ENCODE results near the gene ANKDD1B. TPM values are rescaled to one million over a fixed set of nuclear protein-coding genes. Genes with fewer than 3 reads are reported as not detected.
"Not testable (repeated sequence)": the region's sequence is repeated elsewhere in the genome, so short reads cannot be mapped to it uniquely, and the experiment has no call there.

The ANKDD1B gene
- polyA plus RNA-seq, result under 1 TPM; 0.63 to 0.76 (median 0.71) TPM

DNA sequence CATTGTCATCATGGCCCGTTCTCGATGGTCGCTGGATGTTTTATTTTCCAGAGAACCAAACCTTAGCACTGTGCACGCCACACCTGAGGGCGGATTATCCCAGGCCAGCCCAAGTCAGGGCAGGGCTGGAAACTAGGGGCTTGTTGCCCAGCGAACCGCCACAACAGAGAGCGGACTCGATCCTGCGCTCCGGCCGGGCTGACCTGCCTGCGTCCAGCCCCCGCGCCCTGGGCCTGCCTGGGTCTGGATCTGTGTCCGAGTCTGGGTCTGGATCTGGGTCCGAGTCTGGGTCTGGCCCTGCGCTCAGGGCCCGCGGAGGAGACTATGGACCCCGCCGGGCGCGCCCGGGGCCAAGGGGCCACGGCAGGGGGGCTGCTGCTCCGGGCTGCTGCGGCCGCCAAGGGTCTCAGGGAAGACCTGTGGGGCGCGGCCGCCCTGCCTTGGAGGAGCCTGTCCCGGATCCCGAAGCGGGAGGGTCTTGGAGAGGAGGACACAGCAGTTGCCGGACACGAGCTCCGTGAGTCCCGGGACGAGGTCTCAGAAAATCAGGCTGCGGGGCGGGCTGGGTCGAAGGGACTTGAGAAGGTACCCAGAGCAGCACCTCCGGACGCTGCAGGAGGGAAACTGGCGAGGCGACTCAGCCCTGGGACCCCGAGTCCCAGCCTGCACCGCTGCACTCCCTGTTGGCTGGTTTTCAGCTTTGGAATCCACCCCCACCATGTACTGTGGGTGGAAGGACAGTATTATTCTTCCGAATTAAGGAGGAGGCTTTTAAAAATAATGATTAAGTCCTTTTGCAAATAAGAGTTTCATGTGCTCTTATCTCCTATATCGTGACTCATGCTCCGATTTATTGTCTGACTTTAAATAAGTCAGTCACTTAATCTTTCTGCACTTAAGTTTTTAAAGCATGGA is at the start of gene ANKDD1B:
Gene ANKDD1B (plus strand): TSS at position 143 of the 915 bp plus-strand sequence. CDS start 182 bp downstream, at position 325.
- peaks cover 0 to 9% (median 3%) of the 10 kb centered on the region in 3 donors for H3K27me3 Mint-ChIP-seq (ENCODE audit: low read depth in 3 of 3)
- peak within 1 kb of the TSS in 2 of 5 donors; percentile 10 to 54 for H3K4me3 Mint-ChIP-seq
- H3K4me1 Mint-ChIP-seq, result peaks cover 4 to 10% of the 10 kb centered on the region in 2 donors
- no peak for DNase-seq
- no peak within 1 kb of the TSS for H3K27ac Mint-ChIP-seq
- H3K9me3 Mint-ChIP-seq, result peaks cover 0 to 1% (median 0%) of the 10 kb centered on the region in 6 donors
- H3K36me3 Mint-ChIP-seq, result peaks cover 5 to 14% (median 10%) of the 10 kb centered on the region in 3 donors

DNA sequence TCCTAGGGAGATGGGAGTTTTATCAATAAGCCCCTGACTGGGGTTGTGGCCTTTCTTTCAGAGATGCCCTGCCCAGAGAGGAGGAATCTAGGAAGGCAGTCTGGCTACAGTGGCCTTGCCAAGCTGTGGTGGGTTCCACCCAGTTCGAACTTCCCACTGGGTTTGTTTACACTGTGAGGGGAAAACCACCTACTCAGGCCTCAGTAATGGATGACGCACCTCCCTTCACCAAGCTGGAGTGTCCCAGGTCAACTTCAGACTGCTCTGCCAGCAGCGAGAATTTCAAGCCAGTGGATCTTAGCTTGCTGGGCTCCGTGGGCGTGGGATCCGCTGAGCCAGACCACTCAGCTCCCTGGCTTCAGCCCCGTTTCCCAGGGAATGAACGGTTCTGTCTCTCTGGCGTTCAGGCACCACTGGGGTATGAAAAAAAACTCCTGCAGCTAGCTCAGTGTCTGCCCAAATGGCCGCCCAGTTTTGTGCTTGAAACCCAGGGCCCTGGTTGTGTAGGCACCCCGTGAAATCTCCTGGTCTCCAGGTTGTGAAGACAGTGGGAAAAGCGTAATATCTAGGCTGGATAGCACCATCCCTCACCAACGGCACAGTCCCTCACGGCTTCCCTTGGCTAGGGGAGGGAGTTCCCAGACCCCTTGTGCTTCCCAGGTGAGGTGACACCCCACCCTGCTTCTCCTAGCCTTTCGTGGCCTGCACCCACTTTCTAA is 45.1 kb upstream of the ANKDD1B start:
- Mint-ChIP-seq H3K4me1 (peaks cover 21 to 35% of the 10 kb centered on the region in 2 donors), H3K36me3 (peaks cover 15 to 33% (median 26%) of the 10 kb centered on the region in 3 donors), H3K9me3 (peaks cover 8 to 19% (median 13%) of the 10 kb centered on the region in 6 donors)
- H3K27me3 Mint-ChIP-seq (ENCODE audit: low read depth in 3 of 3); DNase-seq; H3K27ac Mint-ChIP-seq; H3K4me3 Mint-ChIP-seq: not testable (repeated sequence)

DNA sequence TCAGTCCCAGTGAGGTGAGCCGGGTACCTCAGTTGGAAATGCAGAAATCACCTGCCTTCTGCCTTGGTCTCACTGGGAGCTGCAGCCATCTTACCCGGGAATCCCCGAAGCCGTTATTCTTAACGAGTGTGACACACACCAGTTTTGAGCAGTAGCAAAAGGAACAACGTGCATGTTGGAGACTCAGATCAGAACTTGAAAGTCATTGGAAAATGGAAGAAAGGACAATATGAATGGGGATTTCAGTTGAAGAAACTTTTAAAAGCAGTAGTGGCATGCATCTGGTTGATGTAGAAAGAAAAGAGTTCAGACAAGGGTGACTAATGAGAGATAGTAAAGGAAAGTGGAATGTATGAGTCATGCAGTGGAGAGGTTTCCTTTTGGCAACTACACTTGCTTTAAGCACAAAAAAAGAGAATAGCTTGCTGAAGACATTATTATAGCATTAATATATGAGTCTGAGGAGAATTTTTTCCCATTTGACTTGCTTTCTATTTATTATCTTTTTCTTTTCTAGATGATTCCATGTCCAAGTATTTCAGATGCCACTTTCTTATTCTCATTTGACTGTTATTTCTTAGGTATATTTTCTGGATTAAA is 44.4 kb upstream of the ANKDD1B start:
- Mint-ChIP-seq H3K4me1 (peaks cover 22 to 41% of the 10 kb centered on the region in 2 donors), H3K27me3 (ENCODE audit: low read depth in 3 of 3) (peaks cover 0 to 3% (median 1%) of the 10 kb centered on the region in 3 donors), H3K4me3 (peak overlapping the region in 2 of 5 donors; percentile 8 to 62), H3K36me3 (peaks cover 15 to 30% (median 23%) of the 10 kb centered on the region in 3 donors), H3K9me3 (peaks cover 8 to 19% (median 13%) of the 10 kb centered on the region in 6 donors), H3K27ac (peak overlapping the region in 4 of 6 donors; percentile 0 to 14 (median 8))
- DNase-seq, result peak in 2 of 3 donors; percentile 9 to 31

DNA sequence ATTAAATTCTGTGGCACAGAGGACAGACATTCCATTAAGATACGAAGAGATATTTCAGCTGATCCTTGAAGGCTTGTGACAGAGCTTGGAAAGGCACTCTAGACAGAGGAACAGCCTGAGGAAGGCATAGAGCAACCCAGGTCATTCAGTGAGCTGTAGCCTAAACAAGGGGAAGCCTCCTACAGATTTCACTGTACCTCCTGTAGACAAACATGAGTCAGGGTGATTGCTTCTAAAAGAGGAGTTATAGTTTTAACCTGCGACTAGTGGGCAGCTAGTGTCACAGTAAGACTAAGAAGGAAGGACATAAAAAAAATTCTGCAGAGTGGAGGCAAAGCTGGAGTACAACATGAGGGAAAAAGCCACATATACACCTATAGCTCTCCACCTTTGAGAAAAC is 43.5 kb upstream of the ANKDD1B start:
- no peak overlapping the region for H3K4me3 Mint-ChIP-seq
- DNase-seq, result no peak
- H3K27ac Mint-ChIP-seq, result no peak overlapping the region
- peaks cover 8 to 16% (median 13%) of the 10 kb centered on the region in 6 donors for H3K9me3 Mint-ChIP-seq
- H3K27me3 Mint-ChIP-seq (ENCODE audit: low read depth in 3 of 3), result peaks cover 0 to 3% (median 1%) of the 10 kb centered on the region in 3 donors
- peaks cover 19 to 29% (median 23%) of the 10 kb centered on the region in 3 donors for H3K36me3 Mint-ChIP-seq
- H3K4me1 Mint-ChIP-seq, result peaks cover 22 to 41% of the 10 kb centered on the region in 2 donors

DNA sequence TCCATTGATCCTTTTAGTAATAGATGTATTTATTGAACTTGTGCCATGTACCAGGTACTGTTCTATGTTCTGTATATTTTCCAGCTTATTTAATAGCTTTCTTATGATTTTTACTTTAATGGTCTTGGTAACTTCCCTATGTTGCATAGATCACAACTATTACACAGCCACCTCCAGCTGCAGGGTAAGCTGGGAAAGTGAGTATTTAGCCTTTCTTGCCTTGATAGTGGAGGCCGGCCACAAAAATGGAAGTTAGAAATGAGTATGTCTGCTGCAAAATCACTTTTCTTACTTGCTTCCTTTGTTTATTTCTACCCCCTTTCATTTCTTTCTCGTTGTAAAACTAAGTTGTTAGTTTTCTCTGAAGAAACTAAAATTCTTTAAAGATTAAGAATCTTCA is 43.1 kb upstream of the ANKDD1B start:
- no peak overlapping the region for H3K27ac Mint-ChIP-seq
- H3K9me3 Mint-ChIP-seq, result peaks cover 8 to 14% (median 12%) of the 10 kb centered on the region in 6 donors
- peaks cover 18 to 26% (median 22%) of the 10 kb centered on the region in 3 donors for H3K36me3 Mint-ChIP-seq
- H3K4me3 Mint-ChIP-seq, result no peak overlapping the region
- peaks cover 0 to 3% (median 1%) of the 10 kb centered on the region in 3 donors for H3K27me3 Mint-ChIP-seq (ENCODE audit: low read depth in 3 of 3)
- H3K4me1 Mint-ChIP-seq, result peaks cover 22 to 40% of the 10 kb centered on the region in 2 donors
- DNase-seq, result no peak

DNA sequence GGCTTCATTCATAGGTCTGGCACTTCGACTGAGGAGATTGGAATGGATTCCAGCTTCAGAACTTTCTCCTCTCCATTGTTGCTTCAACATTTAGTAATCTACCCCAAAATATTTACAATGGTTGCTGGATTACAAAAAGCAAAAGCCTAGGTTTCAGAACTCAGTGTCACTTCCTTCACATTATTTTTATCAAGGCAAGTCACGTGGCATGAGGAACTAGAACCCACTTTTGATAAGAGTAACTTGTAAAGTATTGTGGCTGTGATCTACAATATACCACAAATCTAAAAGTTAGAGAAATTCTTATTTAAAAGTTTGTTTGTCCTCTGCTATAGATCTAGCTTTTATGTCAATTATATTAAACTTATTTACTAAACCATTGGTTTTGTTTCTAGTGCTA is 39.7 kb upstream of the ANKDD1B start:
- H3K36me3 Mint-ChIP-seq, result peaks cover 7 to 23% (median 9%) of the 10 kb centered on the region in 3 donors
- H3K4me3 Mint-ChIP-seq, result no peak overlapping the region
- no peak for DNase-seq
- peaks cover 15 to 21% of the 10 kb centered on the region in 2 donors for H3K4me1 Mint-ChIP-seq
- H3K27ac Mint-ChIP-seq, result no peak overlapping the region
- peaks cover 0 to 2% (median 0%) of the 10 kb centered on the region in 3 donors for H3K27me3 Mint-ChIP-seq (ENCODE audit: low read depth in 3 of 3)
- H3K9me3 Mint-ChIP-seq, result no peaks in the 10 kb centered on the region

DNA sequence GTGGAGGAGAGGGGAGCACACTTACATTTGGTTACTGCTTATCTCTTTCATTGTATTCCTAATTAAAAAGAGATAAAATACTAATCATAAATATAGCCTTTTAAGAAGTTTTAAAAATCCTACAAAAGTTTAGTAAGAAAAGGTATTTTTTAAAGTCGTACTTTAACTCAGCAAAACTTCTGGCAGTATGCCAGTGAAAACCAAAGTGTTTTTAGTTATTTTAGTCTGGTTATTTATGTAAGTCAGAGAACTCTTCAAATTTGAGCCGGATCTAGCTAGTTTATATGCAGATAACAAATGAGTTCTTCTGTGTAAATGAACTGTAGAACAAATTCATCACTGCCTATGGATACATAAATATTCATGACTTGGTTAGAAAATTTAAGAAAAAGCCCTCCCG is 36.5 kb upstream of the ANKDD1B start:
- H3K36me3 Mint-ChIP-seq, result peaks cover 10 to 23% (median 22%) of the 10 kb centered on the region in 3 donors
- no peaks in the 10 kb centered on the region for H3K9me3 Mint-ChIP-seq

DNA sequence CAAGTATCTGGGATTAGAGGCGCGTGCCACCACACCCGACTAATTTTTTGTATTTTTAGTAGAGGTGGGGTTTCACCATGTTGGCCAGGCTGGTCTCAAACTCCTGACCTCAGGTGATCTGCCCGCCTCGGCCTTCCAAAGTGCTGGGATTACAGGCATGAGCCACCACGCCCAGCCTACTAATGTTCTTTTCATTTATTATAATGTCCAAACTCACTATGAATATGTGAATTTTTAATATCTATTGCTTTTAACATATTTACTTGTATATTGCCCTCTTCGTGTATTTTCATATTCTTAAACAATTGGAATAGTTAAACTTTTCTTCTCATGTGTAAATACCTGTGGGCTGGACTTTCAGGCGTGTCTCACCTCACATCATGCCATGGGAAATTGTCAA is 33.0 kb upstream of the ANKDD1B start:
- H3K27me3 Mint-ChIP-seq (ENCODE audit: low read depth in 3 of 3); H3K9me3 Mint-ChIP-seq; H3K4me1 Mint-ChIP-seq; H3K4me3 Mint-ChIP-seq; DNase-seq; H3K27ac Mint-ChIP-seq: not testable (repeated sequence)
- H3K36me3 Mint-ChIP-seq, result peaks cover 7 to 23% (median 21%) of the 10 kb centered on the region in 3 donors

More for the DNA sequence above, 36.5 kb upstream of the ANKDD1B start:
- peak overlapping the region in 1 of 6 donors; percentile 49 for H3K27ac Mint-ChIP-seq
- no peak for DNase-seq
- peaks cover 4 to 8% of the 10 kb centered on the region in 2 donors for H3K4me1 Mint-ChIP-seq
- H3K4me3 Mint-ChIP-seq, result no peak overlapping the region
- H3K27me3 Mint-ChIP-seq (ENCODE audit: low read depth in 3 of 3), result peaks cover 0 to 2% (median 0%) of the 10 kb centered on the region in 3 donors

DNA sequence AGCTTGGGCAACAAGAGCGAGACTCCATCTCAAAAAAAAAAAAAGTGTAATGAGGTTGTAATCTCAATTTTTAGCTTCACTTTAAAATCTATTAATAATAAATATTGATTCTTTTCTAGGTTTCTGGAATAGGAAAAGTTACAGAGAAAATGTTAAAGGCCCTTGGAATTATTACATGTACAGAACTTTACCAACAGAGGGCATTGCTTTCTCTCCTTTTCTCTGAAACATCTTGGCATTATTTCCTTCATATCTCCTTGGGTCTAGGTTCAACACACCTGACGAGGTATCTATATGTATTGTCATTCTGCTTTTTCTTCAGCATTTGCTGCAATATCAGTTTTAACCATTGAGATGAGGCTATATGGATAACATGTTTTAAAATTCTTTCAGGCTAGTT is 26.6 kb upstream of the ANKDD1B start:
- DNase-seq, result no peak
- H3K4me1 Mint-ChIP-seq, result no peaks in the 10 kb centered on the region
- H3K27me3 Mint-ChIP-seq (ENCODE audit: low read depth in 3 of 3), result peaks cover 0 to 2% (median 0%) of the 10 kb centered on the region in 3 donors
- no peaks in the 10 kb centered on the region for H3K9me3 Mint-ChIP-seq
- no peak overlapping the region for H3K4me3 Mint-ChIP-seq
- H3K27ac Mint-ChIP-seq, result no peak overlapping the region
- H3K36me3 Mint-ChIP-seq, result peaks cover 10 to 21% (median 15%) of the 10 kb centered on the region in 3 donors

DNA sequence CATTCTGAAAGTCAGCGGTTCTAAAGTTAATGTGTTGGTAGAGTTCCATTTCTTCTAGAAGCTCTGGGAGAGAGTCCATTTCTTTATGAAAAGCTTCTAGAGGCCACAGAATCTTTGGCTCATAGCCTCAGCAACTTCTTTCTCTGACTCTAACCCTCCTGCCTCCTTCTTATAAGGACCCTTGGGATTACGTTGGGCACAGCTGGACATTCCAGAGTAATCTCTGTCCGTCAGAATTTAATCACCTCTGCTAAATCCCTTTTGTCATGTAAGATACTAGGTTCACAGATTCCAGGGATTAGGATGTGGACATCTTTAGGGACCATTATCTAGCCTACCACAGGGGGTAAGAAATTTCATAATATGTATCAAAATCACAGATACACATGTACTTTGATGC is 22.6 kb upstream of the ANKDD1B start:
- Mint-ChIP-seq H3K9me3 (no peaks in the 10 kb centered on the region), H3K4me1 (no peaks in the 10 kb centered on the region), H3K4me3 (no peak overlapping the region), H3K27ac (no peak overlapping the region), H3K27me3 (ENCODE audit: low read depth in 3 of 3) (peaks cover 0 to 2% (median 0%) of the 10 kb centered on the region in 3 donors), H3K36me3 (peaks cover 11 to 28% (median 11%) of the 10 kb centered on the region in 3 donors)
- no peak for DNase-seq

DNA sequence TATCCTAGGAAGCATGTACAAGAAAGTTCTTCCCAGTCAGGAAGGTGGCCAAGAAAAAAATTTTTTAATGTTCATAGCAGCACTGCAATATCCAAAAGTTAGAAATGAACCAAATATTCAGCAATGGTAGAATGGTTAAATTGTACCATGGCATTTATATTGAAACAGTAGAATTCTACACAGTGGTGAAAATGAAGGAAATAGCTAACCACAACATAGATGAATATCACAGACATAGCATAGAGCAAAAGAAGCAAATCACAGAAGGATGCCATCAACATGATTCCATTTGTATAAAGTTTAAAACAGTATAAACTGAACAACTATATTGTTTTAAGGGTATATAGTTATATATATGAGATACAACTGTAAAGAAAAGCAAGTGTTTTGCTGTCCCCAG is 10.7 kb upstream of the ANKDD1B start:
- H3K36me3 Mint-ChIP-seq, result peaks cover 26 to 43% (median 33%) of the 10 kb centered on the region in 3 donors

DNA sequence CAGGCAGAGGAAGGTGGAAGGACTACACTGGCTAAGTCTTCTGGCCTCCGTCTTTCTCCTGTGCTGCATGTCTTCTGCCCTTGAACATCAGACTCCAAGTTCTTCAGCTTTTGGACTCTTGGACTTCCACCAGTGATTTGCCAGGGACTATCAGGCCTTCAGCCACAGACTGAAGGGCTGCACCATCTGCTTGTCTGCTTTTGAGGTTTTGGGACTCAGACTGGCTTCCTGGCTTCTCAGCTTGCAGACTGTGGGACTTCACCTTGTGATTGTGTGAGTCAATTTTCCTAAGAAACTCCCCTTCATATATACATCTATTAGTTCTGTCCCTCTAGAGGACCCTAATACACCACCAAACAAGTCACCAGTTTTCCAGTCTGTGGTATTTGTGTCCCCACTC is 9.7 kb upstream of the ANKDD1B start:
- H3K27me3 Mint-ChIP-seq (ENCODE audit: low read depth in 3 of 3), result peaks cover 0 to 1% (median 0%) of the 10 kb centered on the region in 3 donors
- no peaks in the 10 kb centered on the region for H3K9me3 Mint-ChIP-seq
- H3K4me1 Mint-ChIP-seq, result peaks cover 6 to 12% of the 10 kb centered on the region in 2 donors
- no peak overlapping the region for H3K4me3 Mint-ChIP-seq
- no peak overlapping the region for H3K27ac Mint-ChIP-seq
- H3K36me3 Mint-ChIP-seq, result peaks cover 26 to 40% (median 30%) of the 10 kb centered on the region in 3 donors
- no peak for DNase-seq

More for the DNA sequence above, 10.7 kb upstream of the ANKDD1B start:
- no peak overlapping the region for H3K27ac Mint-ChIP-seq
- peaks cover 0 to 1% (median 0%) of the 10 kb centered on the region in 3 donors for H3K27me3 Mint-ChIP-seq (ENCODE audit: low read depth in 3 of 3)
- no peak for DNase-seq
- no peaks in the 10 kb centered on the region for H3K9me3 Mint-ChIP-seq
- peaks cover 6 to 12% of the 10 kb centered on the region in 2 donors for H3K4me1 Mint-ChIP-seq
- H3K4me3 Mint-ChIP-seq, result no peak overlapping the region

DNA sequence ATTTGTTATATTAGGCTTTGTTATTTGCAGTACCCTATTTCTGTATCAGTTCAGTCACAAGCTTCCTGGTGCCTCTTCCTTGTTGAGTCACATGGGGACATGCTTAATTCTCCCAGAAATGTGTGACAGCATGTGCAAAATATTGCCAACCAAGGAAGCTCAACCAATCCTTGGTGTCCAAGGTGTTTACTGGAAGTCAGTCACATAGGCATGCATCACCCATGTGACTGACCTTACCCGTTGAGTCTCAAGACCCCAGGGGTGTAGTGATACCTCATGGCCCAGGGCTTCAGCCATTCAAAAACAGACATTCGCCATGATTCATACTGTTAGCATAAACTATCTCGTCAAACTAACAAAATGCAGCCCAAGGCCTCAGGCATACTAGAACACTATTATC is 9.3 kb upstream of the ANKDD1B start:
- Mint-ChIP-seq H3K9me3 (no peaks in the 10 kb centered on the region), H3K4me3 (no peak overlapping the region), H3K4me1 (peaks cover 6 to 12% of the 10 kb centered on the region in 2 donors), H3K27ac (no peak overlapping the region), H3K27me3 (ENCODE audit: low read depth in 3 of 3) (peaks cover 0 to 1% (median 0%) of the 10 kb centered on the region in 3 donors), H3K36me3 (peaks cover 26 to 39% (median 27%) of the 10 kb centered on the region in 3 donors)
- DNase-seq, result no peak
